ENCODE data around the gene GAB1.
"Not testable (repeated sequence)": the region's sequence is repeated elsewhere in the genome, so short reads cannot be mapped to it uniquely, and the experiment has no call there.

GAB1 gene

DNA sequence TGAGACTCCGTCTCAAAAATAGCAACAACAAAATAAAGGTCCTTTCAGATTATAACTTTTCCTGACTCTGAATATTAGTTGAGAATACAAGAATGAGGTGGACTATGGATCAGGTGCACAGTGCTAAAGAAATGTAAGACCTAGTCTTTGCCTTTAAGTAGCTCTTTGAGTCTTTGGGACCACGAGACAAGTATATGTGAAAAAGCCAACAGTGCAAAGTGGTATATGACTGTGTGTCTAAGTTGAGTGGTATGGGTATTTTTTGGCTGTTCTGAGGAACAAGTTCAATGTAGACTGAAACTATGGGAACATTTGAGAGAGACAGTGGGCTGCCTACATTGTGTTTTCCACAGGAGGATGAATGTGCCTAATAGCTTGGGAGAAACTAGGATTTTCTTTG lies 2.8 kb downstream of the GAB1 start:
- DNase-seq: no peak

DNA sequence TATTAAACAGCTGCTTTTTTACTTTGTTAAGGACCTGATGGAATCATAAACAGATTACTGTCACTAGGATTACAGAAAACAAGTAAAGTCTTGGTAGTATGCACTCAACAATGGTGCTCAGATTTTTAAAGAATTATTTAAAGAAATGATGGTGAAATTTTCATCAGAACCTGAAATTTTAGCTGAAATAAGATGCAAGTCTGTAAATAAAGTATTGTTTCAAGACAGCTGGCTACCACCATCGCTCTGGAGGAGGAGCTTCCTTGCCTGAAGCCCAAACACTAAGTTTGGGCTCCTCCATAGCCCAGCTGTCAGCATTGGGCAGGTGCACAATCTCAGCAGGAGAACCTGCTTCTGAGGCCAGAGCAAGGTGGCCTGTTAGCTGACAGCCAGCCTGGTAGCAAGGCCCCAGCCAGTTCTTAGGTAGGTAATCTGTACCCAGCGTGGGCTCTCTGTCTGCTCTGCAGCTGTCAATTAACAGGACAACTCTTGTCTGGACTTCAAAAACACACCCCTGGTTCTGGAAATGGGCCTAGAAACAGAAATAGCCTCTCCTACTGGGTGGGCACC lies 4.6 kb downstream of the GAB1 start:
- DNase-seq: no peak

DNA sequence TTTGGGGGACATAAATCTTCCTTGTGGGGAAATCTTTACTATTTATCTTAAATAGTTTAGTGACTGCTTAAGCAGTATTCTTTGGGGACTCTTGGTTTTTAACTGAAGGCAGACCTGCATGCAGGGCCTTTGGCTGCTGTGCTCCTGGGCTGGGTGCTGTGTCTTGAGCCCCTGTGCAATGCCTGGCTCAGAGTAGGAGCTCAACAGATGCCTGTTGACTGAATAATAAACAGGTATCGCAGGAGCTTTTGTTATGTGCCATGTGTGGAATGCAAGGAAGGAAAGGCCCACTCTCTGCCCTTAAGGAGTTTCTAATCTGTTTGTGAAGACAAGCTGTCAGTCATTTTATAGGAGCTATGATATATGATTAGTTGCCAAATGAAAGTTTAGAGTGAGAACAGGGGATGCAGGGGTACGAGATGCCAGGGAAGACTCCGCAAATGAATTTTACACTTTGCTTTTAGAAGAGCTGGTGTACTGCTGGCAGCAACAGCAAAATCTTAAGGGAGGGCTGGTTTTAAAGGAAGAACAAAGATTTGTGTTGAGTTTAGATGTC lies 6.7 kb downstream of the GAB1 start:
- no peak for DNase-seq

DNA sequence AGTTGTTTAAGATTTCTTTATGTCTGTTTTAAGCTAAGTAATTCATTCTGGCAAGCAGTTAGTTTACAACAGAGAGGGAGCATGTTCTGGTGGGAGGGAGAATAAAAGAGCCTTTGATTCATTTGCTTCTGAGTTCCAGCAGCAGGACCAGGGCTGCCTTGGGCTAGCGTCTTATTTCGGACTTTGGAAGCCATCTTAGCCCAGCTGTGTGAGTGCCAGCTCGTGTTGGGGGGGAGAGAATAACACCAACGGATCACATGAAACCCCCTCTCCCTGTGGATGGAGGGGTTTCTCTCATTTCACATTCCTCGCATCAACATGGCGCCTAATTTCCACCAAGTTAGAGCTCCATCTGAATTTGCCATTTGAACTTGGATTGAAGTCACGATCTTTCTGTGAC lies 7.4 kb downstream of the GAB1 start:
- DNase-seq: no peak

DNA sequence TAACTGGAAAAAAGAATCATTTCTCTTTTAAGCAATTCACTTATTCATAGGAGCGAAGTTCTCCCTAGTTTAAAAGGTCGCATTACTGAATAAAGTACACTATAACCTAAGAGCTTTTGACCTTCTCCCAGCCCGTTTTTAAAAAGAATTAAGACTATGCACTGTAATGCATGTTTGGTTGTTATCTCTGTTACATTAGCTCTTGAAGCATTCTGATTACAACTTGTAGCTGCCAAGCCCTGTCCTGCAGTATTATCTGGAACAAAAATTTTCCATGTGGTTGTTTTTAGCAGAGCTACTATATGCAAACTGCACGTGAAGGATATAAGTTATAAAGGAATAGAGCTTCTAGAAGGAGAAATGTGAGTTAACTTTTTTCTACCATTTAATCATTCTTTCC lies 8.1 kb downstream of the GAB1 start:
- DNase-seq: no peak

DNA sequence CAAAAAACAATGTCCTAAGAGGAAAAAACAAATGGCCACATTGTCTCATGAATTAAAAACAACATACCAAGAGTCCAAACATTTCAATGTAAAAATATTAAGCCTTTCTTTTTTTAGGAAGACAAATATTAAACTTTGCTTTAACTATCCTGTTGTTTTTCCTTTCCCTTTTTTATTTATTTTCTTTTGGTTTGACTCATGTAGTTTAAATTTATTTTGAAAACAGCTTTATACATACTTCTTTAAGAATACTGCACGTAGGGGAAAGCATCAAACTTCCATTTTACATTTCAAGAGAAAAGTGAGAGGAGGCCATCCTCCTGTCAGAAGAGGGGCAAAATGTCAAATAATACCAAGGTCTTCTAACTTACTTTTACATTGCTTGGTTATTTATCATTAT lies 8.7 kb downstream of the GAB1 start:
- DNase-seq: no peak

DNA sequence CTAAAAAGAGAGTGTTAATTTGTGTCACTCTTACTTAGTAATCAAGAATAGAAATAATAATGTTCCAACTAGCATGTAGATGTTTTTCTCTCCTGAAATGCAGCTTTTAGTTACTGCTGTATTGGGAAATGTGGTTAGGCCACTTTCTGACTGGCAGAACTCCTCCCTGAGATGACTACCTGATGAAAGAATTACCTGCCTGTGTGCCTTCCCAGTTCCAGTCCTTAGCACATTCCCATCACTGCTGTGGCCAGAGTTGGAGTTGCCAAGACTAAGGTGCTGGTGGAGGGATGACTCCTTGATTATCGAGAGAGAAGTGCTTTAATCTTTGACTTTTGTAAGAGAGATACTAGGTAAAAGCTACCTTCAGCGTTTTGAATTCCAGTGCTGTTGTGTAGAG lies 9.5 kb downstream of the GAB1 start:
- DNase-seq: no peak

DNA sequence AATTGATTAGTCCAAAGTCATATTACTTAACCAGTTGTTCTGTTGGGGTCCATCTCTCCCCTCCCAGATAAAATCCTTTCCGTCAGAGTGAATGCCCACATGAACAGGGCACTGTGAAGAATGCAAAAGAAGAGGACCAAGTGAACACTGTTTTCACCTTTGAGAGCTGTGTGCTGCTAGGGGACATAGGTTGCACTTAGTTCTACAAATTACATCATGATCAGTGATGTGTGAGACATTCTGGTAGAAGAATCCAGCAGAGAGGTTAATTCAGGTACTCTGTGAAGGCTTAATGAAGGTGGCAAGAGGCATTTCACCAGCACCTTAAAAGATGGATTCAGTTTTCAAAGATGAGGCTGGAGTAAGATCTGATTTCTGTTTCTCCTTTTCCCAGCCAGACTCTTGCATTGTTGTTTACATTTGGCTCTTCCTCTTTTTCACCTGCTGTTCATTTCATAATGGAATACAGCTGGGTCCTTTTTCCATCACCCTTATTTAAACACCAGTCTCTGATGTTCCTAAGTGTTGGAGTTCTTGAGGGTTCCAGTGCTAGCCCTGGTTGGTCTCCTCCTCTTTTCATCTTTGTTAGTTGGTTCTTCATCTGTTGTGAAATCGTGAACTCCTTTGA lies 10.9 kb downstream of the GAB1 start:
- no peak for DNase-seq

DNA sequence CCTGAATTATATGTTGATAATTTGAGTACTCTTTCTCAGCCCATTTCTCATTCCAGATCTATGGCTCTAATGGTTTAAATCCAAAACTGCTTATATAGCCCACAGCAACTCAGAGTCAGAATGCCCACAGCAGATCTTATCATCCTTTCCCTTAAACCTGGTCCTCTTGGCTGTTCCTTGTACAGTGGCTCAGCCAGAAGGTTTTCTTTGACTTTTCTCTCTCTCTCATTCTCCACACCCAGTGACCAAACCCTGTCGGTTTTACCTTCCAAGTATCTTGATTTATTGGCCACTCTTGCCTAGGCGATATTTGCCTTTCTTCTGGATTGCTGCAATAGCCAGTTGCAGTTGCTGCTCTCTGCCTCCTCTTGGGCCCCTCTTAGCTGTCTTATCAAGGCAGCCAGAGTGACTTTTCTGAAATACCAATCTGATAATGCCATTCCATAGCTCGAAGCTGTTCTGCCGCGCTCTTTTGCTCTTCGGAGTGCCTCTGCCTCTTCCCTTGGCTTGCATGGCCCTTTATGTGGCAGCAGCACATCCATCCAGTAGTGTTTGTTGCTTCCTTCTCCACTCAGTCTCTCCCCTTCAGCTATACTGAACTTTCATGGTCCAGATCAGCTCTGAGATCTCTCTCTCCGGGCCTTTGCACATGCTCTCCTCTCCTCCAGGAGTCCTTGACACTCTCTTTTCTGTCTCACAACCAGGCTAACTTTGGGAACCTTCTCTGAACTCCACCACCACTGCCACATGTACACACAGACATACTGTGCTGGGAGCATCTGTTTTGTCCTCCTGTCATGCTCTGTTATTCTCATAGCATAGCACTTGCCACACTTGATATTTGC lies 11.8 kb downstream of the GAB1 start:
- DNase-seq: no peak

DNA sequence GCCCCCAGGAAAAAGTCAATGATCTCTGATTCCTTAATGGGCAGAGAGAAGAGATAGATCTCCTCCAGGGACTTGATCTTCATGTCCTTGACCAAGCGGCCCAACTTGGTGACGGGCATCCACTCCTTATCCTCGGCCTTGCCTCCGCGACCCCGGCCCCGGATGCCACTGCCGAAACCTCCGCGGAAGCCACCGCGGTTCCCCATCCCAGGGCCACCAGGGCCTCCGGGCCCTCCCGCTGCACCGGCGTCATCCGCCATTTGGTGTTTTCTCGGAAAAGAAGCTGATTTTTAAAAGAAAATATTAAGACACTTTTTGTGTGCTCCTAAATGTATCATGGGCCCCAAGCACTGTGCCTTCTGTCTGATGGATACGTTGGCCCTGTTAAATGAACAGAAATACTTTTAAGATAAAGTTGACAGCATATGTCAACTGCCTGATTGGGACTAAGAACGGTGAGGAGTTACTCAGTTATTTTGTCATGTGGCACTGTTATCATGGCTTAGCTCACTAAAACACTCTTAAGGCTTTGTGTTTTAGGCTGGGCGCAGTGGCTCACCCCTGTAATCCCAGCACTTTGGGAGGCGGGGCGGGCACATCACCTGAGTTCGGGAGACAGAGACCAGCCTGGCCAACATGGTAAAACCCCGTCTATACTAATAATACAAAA lies 13.3 kb downstream of the GAB1 start:
- DNase-seq: not testable (repeated sequence)

DNA sequence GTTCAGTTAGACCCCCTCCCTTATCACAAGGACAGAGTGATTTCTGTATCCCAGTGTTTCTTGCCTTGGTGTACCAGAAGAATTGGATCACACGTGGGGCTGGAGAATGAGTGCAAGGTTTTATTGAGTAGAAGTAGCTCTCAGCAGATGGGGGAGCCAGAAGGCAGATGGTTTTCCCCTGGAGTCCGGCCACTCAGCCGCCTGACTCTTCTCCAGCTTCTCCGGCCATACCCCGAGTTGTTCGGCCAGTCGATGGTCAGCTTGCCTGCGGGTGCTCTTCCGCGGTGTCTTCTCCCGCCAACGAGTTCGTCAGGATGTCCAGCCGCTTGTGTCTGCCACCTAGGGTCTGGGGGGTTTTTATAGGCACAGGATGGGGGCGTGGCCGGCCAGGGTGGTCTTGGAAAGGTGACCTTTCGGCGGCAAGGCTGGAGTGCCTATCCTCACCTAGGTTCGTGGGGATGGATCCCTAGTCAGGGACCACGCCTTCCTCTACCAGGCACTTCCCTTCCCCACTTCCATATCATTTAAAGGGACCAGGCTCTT lies 14.5 kb downstream of the GAB1 start:
- no peak for DNase-seq

DNA sequence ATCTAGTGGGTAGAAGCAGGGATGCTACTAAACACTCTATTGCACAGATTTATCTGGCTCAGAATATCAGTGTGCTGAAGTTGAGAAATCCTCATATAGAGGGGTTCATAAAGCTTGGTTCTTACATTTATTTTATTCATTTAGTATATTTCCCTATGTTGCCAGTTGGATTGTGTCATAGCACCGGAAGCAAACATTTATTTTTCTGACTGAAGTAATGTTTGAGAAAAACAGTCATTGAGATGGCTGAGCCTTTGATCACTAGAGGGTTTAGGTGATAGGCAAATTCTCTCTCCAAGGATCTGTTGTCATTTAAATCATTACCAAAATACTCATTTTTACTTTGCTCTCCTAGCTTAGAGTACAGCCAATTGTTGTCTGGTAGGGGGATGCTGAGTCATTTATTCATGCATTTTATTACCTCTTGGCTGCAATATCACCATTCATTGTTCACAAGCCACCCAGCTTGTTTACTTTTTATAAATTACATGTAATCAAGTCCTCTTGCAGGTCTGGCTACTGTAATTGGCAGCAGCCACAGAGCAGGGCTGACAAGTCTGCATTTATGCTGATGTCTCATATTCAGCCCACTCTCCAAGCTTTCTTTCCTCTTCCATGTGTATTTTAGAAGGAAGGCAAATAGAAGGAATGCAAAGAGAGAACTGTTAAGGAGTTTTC lies 15.2 kb downstream of the GAB1 start:
- DNase-seq: no peak

DNA sequence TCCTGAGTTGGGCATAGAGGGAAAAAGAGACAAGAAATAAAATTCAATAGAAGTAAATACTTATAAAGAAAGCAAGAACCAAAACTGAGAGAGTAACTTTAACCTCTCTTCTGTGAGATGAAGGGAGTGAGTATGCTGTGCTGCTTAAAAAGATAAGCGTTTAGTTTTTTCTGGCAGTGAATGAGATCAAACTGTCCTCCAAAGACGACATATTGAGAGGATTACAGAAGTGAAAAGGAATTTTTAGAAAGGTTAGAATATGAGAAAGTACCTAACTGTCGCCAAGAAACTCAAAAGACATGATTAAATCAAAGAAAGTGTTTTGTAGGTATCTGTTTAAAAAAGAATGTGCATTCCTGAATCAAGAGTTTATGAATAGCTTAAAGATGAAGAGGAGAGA lies 16.0 kb downstream of the GAB1 start:
- no peak for DNase-seq

DNA sequence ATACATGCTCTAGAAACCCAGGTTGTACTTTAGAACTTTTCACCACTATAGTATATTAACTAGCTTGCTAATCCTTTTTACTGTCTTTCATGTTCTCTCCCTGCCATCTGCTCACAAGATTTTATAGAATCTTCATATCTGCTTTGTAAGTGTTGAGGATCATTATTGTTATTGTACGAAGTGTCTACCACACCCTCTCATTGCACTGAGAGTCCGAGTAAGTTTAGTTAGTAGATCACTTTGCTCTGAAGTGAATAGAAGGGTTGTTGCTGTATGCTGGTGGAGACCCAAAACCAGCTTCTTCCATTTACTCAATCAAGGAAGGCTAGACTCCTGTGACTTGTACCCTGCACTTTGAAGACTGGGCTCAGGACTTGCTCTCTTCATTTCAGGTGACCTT lies 17.1 kb downstream of the GAB1 start:
- DNase-seq: no peak

DNA sequence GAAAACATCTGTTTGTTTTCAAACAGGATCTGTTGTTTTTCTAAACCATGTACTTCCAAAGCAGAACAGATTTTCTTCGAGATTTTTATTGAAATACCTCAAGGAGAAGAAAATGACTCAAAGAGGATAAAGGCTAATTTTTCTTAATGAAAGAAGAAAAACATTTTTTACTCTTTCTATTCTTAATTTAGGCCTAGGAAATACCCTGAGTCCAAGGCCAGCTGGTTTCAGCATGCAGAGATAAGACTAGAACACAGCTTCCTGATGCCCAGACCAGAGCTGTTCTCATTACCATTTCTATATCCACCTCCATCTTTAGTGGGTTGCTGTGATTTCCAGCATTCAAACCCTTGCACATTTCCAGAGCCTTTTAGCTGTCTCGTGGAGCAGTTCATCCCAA lies 18.3 kb downstream of the GAB1 start:
- no peak for DNase-seq

DNA sequence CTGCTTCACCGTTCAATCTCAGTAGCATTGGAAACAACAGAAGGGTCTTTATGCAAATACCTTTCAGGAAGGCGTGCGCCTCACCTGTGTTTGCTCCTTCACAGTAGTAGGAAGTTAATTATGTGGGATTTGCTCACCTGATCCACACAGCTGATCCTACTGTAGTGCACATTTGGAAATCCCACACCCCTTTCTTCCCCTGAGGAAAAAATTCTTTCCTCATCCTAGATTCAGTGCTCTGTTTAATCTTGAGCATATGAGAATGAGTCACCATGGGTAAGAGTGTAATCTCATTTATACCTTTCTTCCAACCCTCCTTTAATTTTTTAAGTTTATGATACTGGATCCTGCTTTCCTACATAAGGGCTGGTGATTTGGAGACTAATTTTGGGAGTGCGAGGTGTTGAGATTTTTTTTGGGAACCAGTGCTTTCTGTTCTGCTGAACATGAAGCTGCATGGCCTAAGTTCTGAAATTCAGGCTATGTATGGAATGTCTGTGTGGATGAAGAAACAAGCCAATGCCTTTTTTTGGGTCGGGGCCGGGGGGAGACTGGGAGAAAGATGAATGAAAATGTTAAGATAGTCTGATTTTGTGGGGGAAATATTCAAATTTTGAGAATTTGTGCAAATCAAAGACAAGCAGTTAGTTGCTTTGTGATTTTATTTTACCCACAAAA lies 19.0 kb downstream of the GAB1 start:
- no peak for DNase-seq

DNA sequence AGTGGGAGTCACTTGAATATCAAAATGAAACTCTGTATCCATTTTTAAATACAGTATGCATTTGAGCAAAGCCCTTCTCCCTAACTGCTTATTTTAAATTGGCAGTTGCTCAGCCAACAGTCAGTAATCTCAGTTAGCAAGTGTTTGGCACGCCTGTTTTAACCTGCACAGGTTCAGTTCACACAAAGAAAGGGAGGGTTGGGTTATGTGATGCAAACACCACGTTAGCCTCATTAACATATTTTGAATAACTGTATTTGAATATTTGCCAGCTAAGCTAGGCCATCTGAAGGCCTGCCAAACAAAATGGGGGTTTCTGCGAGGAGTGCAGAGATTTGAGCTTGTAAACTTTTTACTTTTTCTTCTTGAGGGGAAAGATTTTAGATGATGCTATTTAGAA lies 19.8 kb downstream of the GAB1 start:
- no peak for DNase-seq

DNA sequence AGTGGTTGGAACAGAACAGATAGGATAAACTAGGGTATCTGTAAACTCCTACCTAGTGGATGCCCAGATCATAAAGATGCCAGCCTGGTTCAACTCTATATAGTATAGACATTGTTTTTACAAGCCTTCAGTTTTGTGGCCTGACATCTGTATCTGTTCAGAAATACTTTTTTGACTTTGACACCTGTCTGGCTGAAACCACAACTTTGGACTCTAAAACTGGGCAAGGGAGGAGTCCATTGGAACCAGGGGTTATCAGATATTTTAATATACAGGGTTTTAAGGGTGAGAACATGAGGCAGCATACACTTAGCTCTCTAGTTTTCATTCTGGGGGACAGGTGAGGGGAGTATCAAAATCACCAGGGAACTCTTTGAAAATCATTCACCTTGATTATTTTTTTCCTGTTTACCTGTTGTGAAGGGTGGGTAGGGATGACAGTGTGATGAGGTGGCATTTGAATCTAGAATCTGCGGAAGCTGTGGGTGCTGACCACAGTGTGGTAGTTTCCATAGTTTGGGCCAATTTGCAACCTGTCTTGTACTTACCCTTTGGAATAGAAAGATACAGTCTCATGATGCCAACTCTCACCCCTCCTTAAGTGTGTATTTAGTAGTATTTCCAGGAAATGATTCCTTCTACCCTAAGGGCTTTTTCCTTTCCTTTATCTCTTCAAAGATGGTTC lies 20.6 kb downstream of the GAB1 start:
- DNase-seq: no peak

DNA sequence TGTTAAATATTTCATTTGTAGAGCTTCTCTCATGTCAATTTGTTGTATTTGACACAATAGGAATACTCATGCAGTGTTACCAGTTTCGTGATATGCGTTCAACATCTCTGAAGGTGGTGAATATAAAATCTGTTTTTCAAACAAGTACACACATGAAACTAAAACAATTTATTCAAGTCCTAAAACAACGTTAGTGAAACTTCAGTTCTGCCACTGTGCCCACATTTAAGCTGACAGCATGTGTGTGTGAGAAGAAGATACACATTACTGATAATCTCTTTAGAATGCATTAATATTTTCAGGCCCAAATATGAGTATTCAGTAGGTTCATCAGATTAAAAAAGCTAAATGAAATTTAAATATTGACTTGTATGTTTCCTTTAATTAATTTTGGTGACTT lies 21.7 kb downstream of the GAB1 start:
- DNase-seq: no peak

DNA sequence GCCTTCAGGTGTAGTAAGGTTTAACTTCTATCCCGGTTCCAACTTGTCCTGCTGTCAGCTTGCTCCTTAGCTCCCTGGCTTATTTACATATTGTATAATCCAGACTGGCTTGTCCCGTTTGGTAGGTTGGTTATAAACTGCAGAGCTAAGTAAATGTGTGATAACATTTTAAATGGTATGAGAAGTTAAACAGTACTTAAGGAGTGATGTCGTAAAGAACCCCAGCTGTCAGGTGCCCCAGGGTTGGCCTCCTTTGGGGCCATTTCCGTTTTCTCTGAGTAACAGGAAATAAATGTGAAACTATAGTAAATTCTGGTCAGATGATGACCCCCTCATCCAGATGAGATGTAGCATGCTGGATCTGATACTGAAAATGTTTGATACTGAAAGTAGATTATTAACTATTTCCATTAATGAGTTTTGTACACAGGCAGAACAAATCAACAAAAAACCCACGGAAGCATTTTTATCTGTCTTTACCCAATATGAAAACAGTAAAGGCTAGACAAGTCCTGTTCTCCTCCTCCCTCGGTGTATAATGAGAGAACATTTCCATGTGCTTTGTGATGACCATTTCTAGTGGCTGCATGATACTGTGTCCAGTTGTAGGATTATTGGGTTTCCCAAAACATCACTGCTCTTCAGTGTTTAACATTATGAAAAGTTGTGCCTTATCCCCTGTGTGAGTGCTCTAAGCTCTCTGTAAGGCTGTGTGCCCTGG lies 22.4 kb downstream of the GAB1 start:
- no peak for DNase-seq
